Fibroblast of pulmonary artery (primary cell): ENCODE results near the gene IL17D.
"Not testable (repeated sequence)": the region's sequence is repeated elsewhere in the genome, so short reads cannot be mapped to it uniquely, and the experiment has no call there.

Experiments
- DNase-seq: peaks from one replicate; pipeline ENCODE4 v3.0.0-alpha.2; 2010; ENCODE audit warnings: low read depth
- H3K4me3 ChIP-seq: replicated peaks from 2 replicates; pipeline ENCODE4 v1.5.1; 2011; ENCODE audit warnings: low read depth, mild to moderate bottlenecking, control low read depth, low read length, moderate library complexity
- TF ChIP-seq, protein P1 (sequence below): IDR thresholded peaks from 2 replicates; pipeline ENCODE4 v1.5.1; 2011; ENCODE audit warnings: mild to moderate bottlenecking, control low read depth, low read length, inconsistent platforms; ENCODE audit errors: missing control alignments

IL17D gene

DNA sequence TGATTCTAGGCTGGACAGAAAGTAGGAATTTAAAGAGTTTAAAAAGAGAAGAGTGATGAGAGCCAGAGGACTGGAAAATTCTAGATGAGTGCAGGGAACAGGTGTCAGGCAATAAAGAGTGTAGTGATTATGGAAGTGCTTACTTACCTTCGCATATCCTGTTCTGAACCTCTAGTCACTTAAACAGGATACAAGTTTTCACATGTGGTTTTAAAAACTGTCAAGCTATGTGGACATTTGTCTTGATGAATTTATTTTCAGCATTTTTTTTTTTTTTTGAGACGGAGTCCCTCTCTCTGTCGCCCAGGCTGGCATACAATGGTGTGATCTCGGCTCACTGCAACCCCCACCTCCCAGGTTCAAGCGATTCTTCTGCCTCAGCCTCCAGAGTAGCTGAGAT is 34.3 kb upstream of the IL17D start:
- TF ChIP-seq, protein P1, sequence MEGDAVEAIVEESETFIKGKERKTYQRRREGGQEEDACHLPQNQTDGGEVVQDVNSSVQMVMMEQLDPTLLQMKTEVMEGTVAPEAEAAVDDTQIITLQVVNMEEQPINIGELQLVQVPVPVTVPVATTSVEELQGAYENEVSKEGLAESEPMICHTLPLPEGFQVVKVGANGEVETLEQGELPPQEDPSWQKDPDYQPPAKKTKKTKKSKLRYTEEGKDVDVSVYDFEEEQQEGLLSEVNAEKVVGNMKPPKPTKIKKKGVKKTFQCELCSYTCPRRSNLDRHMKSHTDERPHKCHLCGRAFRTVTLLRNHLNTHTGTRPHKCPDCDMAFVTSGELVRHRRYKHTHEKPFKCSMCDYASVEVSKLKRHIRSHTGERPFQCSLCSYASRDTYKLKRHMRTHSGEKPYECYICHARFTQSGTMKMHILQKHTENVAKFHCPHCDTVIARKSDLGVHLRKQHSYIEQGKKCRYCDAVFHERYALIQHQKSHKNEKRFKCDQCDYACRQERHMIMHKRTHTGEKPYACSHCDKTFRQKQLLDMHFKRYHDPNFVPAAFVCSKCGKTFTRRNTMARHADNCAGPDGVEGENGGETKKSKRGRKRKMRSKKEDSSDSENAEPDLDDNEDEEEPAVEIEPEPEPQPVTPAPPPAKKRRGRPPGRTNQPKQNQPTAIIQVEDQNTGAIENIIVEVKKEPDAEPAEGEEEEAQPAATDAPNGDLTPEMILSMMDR: no peak
- no peak overlapping the region for H3K4me3 ChIP-seq
- no peak for DNase-seq

DNA sequence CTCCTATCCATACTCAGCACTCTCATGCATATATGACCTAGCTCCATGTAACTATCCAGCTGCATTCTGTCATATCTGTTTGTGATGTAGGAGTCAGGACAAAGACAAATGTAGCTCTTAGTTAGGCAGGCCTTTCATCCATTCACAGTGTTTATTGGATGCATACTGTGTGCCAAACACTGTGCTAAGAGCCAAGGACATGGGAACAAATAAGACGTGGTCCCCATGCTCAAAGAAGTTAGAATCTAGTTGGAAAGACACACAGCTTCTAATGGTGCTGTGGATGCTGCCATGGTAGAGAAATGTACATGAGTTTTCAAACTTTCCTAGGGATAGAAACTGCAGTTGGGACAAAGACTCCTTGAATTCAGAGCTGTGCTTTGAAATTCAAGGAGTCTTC is 31.7 kb upstream of the IL17D start:
- DNase-seq: no peak
- no peak overlapping the region for H3K4me3 ChIP-seq
- TF ChIP-seq, protein P1: no peak

DNA sequence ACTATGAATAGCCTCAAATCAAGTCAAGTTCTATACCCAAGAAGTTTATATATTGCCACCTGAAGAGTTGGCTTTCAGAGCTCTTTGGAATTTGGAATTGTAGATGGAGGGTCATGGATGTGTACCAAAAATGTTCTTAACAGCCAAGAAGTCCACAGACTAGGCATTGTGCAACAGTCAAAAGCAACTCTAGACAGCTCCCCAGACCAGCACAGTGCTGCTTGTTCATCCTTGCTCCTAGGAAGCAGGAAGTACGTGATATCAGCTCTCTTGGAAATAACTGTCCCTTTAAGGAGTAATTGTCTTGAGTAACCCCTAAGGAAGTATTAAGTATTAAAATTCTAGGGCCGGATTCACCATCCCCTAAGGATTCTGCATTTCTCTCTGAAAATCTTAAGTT is 30.7 kb upstream of the IL17D start:
- TF ChIP-seq, protein P1: no peak
- H3K4me3 ChIP-seq: no peak overlapping the region
- DNase-seq: peak; percentile 80

DNA sequence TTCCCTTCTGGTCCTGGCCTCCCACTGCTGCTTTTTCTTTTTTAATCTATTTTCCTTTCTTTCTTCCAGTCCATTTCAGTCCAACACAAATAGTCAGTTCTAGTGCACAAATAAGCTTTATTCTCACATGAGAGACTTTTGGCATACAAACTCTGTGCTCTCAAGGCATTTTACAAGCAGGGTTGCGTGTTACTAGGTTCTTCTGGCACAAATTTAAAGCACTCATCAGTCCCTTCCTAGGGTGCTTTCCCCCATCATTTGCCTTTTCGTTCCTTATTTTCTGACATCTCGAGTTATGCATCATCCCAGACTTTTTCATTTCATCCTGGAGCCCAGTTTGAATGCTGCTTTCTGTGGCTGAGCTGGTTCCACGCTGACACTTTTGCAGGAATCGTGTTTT is 29.8 kb upstream of the IL17D start:
- TF ChIP-seq, protein P1: no peak
- DNase-seq: no peak
- H3K4me3 ChIP-seq: no peak overlapping the region

DNA sequence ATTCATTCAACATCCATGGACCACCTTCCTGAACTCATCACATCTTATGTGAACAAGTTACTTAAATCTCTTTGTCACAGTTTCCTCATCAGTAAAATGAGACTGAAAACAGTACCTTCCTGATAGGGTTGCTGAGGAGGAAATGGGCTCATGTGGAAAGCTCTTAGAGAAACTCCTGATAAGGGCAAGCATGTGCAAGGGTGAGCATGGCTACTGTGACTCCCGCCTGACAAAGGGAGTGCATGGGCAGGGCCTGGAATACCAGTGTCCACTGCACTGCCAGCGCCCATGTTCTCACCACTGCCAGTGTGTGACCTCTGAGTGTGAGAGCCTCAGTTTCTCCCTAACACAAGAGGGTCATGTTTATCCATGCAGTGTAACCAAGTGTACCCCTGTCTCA is 27.3 kb upstream of the IL17D start:
- DNase-seq: no peak
- no peak overlapping the region for H3K4me3 ChIP-seq
- TF ChIP-seq, protein P1: no peak

DNA sequence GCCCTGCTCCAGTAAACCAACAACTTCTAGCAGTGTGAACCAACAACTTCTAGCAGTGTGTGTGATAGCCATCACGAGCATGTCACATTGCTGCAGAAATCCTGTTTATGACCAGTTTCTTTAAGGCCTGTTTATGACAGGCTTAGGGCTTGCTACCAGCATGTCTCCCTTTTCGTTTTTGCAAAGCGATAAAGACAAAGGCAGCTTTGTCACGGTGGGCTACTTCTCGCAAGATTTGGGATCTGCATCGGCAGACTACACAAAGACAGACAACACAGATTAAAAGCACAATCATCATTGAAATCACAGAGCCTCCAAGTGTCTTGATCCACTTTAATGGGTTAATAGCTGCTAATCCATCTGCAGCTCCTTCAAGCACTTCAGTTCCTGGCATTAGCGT is 24.9 kb upstream of the IL17D start:
- not testable (repeated sequence) for H3K4me3 ChIP-seq, DNase-seq

DNA sequence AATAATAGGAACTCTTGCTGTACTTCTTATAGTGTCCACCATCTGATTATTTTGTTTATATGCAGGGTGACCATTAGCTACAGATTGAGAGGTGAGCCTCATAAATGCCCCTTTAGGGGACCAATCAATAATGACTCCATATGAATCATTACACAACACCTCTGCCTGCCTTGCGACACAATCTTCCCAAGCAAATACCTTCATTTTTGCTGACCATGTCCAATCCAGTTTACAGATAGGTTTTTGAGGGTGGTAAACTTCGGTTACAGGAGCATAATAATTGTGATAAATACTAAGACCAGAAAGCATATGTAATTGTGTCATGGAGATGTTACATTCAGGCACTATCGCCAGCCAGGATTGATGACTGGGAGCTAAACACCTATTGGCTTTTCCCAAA is 23.6 kb upstream of the IL17D start:
- no peak overlapping the region for H3K4me3 ChIP-seq
- no peak for DNase-seq
- TF ChIP-seq, protein P1: no peak

DNA sequence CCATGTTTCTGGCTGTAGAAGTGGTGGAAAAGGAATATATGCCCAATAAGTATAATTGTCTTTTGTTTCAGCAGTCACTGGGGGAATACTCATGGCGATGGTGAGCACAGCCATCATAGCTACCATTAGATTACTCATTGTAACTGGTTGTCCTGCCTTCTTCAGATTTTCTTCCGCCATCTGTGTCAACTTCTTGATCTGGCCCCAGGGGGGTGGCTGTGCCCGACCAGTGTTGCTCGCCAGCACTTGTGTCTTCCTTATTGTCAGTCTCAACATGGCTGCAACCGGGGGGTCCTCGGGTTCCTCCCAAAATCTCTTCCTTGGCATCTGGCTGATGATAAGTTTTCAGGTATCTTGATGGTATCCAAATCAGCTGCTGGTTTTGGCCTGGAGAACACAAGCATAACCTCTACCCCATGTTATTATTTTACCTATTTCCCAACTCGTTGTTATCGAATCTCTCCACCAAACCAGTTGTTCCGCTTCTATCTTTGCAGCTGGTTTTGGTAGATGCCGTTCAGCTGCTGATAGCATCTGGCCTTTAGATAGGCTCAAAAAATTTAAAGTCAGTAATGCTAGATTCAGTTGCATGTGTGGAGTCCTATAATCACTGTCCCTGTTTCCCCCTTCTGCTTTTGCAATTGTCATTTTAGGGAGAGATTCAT is 23.0 kb upstream of the IL17D start:
- H3K4me3 ChIP-seq: no peak overlapping the region
- TF ChIP-seq, protein P1: no peak
- no peak for DNase-seq

DNA sequence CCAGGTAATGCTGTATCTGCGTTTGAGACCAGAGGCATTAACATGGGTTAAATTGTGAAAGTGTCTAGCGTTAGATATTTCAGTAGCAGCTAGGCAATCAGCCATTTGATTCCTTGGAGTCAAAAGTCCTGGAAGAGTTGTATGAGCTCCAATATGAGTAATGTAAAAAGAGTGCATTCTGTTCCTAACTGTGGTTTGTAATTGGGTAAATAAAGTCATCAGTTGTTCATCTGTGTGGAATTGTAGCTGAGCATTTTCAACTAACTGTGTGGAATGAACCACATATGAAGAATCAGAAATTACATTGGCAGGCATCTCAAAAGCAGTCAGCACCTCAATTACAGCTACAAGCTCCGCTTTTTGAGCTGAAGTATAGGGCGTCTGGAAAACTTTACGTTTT is 22.0 kb upstream of the IL17D start:
- H3K4me3 ChIP-seq: not testable (repeated sequence)
- peak; percentile 40 for DNase-seq
